Measurements from ENCODE around the gene FEZ2. TPM values are rescaled to one million over a fixed set of nuclear protein-coding genes. Genes with fewer than 3 reads are reported as not detected.

FEZ2 gene
- total RNA-seq, 3 donors from 2014 or later (not counting 1 experiment from before 2014, with no cell fraction given): 25.9 to 41.7 (median 36.0) TPM

- H3K27ac ChIP-seq (ENCODE audit: low read length): no peak overlapping the region
- no peaks in the 10 kb centered on the region for H3K27me3 ChIP-seq (ENCODE audit: control insufficient read depth, insufficient read depth, low read length)
- H3K36me3 ChIP-seq (ENCODE audit: control insufficient read depth, insufficient read depth, low read length): peaks cover 21% of the 10 kb centered on the region
- no peak overlapping the region for H3K27ac Mint-ChIP-seq
- H3K36me3 Mint-ChIP-seq: peaks cover 8% of the 10 kb centered on the region
- H3K9me3 Mint-ChIP-seq: no peaks in the 10 kb centered on the region
- H3K27me3 Mint-ChIP-seq (ENCODE audit: low read depth in 2 of 2): no peaks in the 10 kb centered on the region
- DNase-seq: no peak
- H3K4me3 Mint-ChIP-seq: no peak overlapping the region
- peaks cover 22 to 26% of the 10 kb centered on the region in 2 donors for H3K4me1 Mint-ChIP-seq
- H3K4me3 ChIP-seq (ENCODE audit: low read length): no peak overlapping the region
- TF ChIP-seq, protein P1, sequence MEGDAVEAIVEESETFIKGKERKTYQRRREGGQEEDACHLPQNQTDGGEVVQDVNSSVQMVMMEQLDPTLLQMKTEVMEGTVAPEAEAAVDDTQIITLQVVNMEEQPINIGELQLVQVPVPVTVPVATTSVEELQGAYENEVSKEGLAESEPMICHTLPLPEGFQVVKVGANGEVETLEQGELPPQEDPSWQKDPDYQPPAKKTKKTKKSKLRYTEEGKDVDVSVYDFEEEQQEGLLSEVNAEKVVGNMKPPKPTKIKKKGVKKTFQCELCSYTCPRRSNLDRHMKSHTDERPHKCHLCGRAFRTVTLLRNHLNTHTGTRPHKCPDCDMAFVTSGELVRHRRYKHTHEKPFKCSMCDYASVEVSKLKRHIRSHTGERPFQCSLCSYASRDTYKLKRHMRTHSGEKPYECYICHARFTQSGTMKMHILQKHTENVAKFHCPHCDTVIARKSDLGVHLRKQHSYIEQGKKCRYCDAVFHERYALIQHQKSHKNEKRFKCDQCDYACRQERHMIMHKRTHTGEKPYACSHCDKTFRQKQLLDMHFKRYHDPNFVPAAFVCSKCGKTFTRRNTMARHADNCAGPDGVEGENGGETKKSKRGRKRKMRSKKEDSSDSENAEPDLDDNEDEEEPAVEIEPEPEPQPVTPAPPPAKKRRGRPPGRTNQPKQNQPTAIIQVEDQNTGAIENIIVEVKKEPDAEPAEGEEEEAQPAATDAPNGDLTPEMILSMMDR (IDR thresholded peaks at IDR 0.05): no peak
- ATAC-seq: no peak
- H3K9me3 ChIP-seq (ENCODE audit: control insufficient read depth, insufficient read depth, low read length): no peaks in the 10 kb centered on the region
- intact Hi-C loops (cut with micrococcal nuclease): no loop called here
- WGBS (ENCODE audit: insufficient coverage): 97% methylated on average over 5 of the region's 6 CpGs
- peaks cover 12% of the 10 kb centered on the region for H3K4me1 ChIP-seq (ENCODE audit: control insufficient read depth, insufficient read depth, low read length)
Measured at GRCh38 chr2:36544638-36545338, 53.2 kb downstream of the FEZ2 start.

- TF ChIP-seq, protein P1 (IDR thresholded peaks at IDR 0.05): no peak
- intact Hi-C loops (cut with micrococcal nuclease): no loop called here
- WGBS (ENCODE audit: insufficient coverage): 92% methylated on average over 4 of the region's 4 CpGs
- DNase-seq (no peak), ATAC-seq (no peak)
- Histone ChIP-seq H3K27ac (ENCODE audit: low read length) (no peak overlapping the region), H3K27me3 (ENCODE audit: control insufficient read depth, insufficient read depth, low read length) (no peaks in the 10 kb centered on the region), H3K4me3 (ENCODE audit: low read length) (no peak overlapping the region), H3K36me3 (ENCODE audit: control insufficient read depth, insufficient read depth, low read length) (peaks cover 11% of the 10 kb centered on the region), H3K4me1 (ENCODE audit: control insufficient read depth, insufficient read depth, low read length) (peaks cover 5% of the 10 kb centered on the region), H3K9me3 (ENCODE audit: control insufficient read depth, insufficient read depth, low read length) (no peaks in the 10 kb centered on the region)
- Mint-ChIP-seq H3K4me1 (peaks cover 7 to 11% of the 10 kb centered on the region in 2 donors), H3K27ac (peak overlapping the region in 1 of 2 donors; percentile 26), H3K27me3 (ENCODE audit: low read depth in 2 of 2) (no peaks in the 10 kb centered on the region), H3K36me3 (peaks cover 8% of the 10 kb centered on the region), H3K9me3 (no peaks in the 10 kb centered on the region), H3K4me3 (no peak overlapping the region)
Measured at GRCh38 chr2:36541891-36542595, 55.9 kb downstream of the FEZ2 start.

DNA sequence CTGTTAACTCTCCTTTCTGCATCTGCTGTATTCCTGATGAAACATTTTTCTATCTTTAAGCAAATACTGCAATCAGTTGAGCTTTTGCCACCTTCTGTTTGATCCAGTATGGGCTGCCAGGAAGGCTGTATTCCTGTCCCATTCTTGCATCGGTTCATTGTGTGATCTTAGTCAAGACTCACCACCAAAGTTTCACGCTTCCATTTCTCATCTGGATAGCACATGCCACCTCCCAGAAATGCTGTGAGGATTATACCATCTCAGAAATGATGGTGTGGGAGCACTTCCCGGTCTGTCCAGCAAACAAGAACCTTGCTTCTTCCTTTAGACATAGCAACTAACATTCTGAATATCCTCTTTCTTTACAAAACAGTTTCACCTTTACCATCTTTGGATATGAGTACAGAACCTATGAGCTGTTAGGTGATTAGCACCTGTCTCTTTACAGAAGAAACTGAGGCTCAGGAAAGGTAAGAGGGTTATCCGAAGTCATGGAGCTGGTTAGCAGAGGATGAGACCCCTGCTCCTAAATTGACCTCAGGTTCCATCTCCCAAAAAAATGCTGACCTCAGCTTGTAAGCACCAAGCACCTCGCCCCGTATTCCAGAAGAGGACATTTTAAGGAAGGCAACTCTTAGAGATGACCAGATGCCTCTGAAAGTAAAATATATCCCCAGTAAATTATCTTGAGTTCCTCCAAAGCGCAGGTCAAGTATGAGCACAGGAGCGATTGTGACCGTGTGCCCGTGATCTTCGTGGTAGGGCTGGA is 56.8 kb downstream of the FEZ2 start:
- no peak overlapping the region for H3K4me3 Mint-ChIP-seq
- 89% methylated on average over 11 of the region's 11 CpGs for WGBS (ENCODE audit: insufficient coverage)
- Histone ChIP-seq H3K4me3 (ENCODE audit: low read length) (no peak overlapping the region), H3K27ac (ENCODE audit: low read length) (no peak overlapping the region), H3K4me1 (ENCODE audit: control insufficient read depth, insufficient read depth, low read length) (peaks cover 5% of the 10 kb centered on the region), H3K27me3 (ENCODE audit: control insufficient read depth, insufficient read depth, low read length) (no peaks in the 10 kb centered on the region), H3K36me3 (ENCODE audit: control insufficient read depth, insufficient read depth, low read length) (peaks cover 8% of the 10 kb centered on the region), H3K9me3 (ENCODE audit: control insufficient read depth, insufficient read depth, low read length) (no peaks in the 10 kb centered on the region)
- H3K27me3 Mint-ChIP-seq (ENCODE audit: low read depth in 2 of 2): no peaks in the 10 kb centered on the region
- DNase-seq (no peak), ATAC-seq (no peak)
- H3K4me1 Mint-ChIP-seq: peaks cover 7 to 11% of the 10 kb centered on the region in 2 donors
- peak overlapping the region in 1 of 2 donors; percentile 26 for H3K27ac Mint-ChIP-seq
- TF ChIP-seq, protein P1 (IDR thresholded peaks at IDR 0.05): no peak
- H3K36me3 Mint-ChIP-seq: peaks cover 8% of the 10 kb centered on the region
- H3K9me3 Mint-ChIP-seq: no peaks in the 10 kb centered on the region
- intact Hi-C loops (cut with micrococcal nuclease): no loop called here

All from natural killer cell (primary cell).